Measurements from ENCODE around the gene FES. TPM values are rescaled to one million over a fixed set of nuclear protein-coding genes. Genes with fewer than 3 reads are reported as not detected.

Gene FES
- total RNA-seq, 1 experiment from 2014 or later, result 0.91 TPM

DNA sequence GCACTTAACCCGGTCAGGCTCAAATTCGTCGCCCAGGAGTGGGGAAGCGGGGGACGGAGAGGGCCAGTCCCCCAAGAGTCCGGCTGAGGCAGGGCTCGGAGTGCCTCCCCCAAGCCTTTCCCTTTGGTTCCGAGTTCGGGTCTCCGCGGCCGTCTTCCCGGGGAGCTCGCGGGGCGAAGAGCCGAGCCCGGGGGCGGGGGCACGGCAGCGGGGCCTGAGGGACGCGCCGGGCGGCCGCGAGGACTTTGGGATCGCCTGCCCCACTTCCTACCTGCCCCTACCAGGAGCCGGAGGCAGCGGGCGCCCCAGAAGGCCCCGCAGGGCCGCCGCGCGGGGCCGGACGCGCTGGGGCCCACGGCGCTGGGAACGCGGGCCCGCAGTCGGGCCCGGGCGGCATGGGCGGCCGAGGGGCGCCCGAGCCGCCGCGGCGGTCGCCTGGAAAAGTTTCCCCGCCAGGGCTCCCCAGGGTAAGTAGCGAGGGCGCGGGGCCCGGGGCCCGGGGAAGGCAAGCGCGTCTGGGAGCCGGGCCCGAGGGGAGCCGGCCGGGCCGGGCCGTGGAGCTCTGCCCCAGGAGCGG is 13.1 kb upstream of the FES start:
- intact Hi-C loops (cut with micrococcal nuclease), result loop anchor here (2.0 to 5.0 kb wide), 2 partner anchors 154 to 224 kb away; partner anchors contain the start of gene BLM
- H3K9me3 Mint-ChIP-seq (ENCODE audit: unreplicated experiment), result no peaks in the 10 kb centered on the region

DNA sequence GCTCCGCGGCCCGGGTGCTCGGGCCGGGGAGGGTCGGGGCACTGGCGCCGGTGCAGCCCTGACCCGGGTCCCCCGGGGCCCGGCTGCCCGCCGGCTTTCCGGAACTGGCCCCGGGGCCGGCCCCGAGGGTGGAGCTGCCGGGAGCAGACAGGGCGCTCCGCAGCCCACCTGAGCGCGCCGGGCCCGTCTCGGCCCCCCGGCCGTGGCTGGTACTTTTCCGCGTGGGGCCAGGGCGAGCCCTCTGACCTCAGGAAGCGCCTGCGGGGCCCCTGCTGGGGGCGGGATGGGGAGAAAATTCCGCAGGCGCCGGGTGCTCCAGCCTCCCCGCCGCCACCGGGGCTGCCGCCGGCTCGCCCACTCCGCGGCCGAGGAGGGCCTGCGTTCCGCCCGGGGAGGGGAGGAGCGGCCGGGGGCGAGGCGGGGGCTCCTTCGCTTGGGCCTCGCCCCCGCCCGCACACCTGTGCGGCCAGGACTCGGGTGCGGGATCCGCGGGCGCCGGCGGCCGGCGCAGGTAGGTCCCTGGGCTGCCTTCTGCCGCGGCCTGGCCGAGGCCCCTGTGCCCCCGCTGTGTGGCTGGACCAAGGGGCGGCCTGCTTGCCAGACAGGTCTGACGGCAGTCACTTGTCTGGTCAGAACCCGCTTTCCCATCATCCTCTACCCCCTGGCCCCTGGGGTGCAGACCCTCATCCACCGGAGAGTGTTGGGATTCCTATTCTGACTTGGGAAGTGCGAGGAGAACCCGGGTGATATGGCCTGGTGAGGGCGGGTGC is 12.4 kb upstream of the FES start:
- no TSS peak for BruUV-seq (replicated peaks)
- Mint-ChIP-seq H3K4me1 (ENCODE audit: insufficient read depth, unreplicated experiment) (peaks cover 26% of the 10 kb centered on the region), H3K4me3 (ENCODE audit: unreplicated experiment) (peak overlapping the region; percentile 79), H3K27me3 (ENCODE audit: insufficient read depth, unreplicated experiment) (no peaks in the 10 kb centered on the region), H3K36me3 (ENCODE audit: insufficient read depth, unreplicated experiment) (peaks cover 16% of the 10 kb centered on the region), H3K9me3 (ENCODE audit: unreplicated experiment) (no peaks in the 10 kb centered on the region), H3K27ac (ENCODE audit: low read depth, unreplicated experiment) (peak overlapping the region; percentile 42)
- intact Hi-C loops (cut with micrococcal nuclease), result loop anchor here (2.0 to 5.0 kb wide), 2 partner anchors 155 to 225 kb away; partner anchors contain the start of gene BLM
- peak; percentile 40 for DNase-seq (ENCODE audit: unreplicated experiment)
- TF ChIP-seq, protein P1, sequence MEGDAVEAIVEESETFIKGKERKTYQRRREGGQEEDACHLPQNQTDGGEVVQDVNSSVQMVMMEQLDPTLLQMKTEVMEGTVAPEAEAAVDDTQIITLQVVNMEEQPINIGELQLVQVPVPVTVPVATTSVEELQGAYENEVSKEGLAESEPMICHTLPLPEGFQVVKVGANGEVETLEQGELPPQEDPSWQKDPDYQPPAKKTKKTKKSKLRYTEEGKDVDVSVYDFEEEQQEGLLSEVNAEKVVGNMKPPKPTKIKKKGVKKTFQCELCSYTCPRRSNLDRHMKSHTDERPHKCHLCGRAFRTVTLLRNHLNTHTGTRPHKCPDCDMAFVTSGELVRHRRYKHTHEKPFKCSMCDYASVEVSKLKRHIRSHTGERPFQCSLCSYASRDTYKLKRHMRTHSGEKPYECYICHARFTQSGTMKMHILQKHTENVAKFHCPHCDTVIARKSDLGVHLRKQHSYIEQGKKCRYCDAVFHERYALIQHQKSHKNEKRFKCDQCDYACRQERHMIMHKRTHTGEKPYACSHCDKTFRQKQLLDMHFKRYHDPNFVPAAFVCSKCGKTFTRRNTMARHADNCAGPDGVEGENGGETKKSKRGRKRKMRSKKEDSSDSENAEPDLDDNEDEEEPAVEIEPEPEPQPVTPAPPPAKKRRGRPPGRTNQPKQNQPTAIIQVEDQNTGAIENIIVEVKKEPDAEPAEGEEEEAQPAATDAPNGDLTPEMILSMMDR (IDR thresholded peaks at IDR 0.05; ENCODE audit: unreplicated experiment), result no peak
- ChIA-PET POLR2A (interaction anchor here (0.6 to 2.6 kb wide), 6 partner anchors 31 to 311 kb away, joined by 3 to 29 read pairs (median 10); partner anchors contain the start of genes BLM, HDDC3 and MAN2A2), CTCF (interaction anchor here (0.7 to 1.5 kb wide), 3 partner anchors 14 to 1224 kb away, joined by 4 to 8 read pairs (median 4); no protein-coding TSS in a partner anchor)

More for the DNA sequence above, 13.1 kb upstream of the FES start:
- ChIA-PET CTCF (interaction anchor here (0.6 to 1.5 kb wide), 4 partner anchors 9 to 1224 kb away, joined by 3 to 8 read pairs (median 4); no protein-coding TSS in a partner anchor), POLR2A (interaction anchor here (0.6 to 2.6 kb wide), 11 partner anchors 31 to 438 kb away, joined by 3 to 29 read pairs (median 3); partner anchors contain the start of genes BLM, HDDC3 and MAN2A2)
- Mint-ChIP-seq H3K4me1 (ENCODE audit: insufficient read depth, unreplicated experiment) (peaks cover 33% of the 10 kb centered on the region), H3K36me3 (ENCODE audit: insufficient read depth, unreplicated experiment) (peaks cover 9% of the 10 kb centered on the region), H3K27ac (ENCODE audit: low read depth, unreplicated experiment) (peak overlapping the region; percentile 89), H3K4me3 (ENCODE audit: unreplicated experiment) (peak overlapping the region; percentile 76), H3K27me3 (ENCODE audit: insufficient read depth, unreplicated experiment) (no peaks in the 10 kb centered on the region)
- peak; percentile 41 for DNase-seq (ENCODE audit: unreplicated experiment)
- TF ChIP-seq, protein P1 (IDR thresholded peaks at IDR 0.05; ENCODE audit: unreplicated experiment), result no peak
- BruUV-seq (replicated peaks), result no TSS peak

DNA sequence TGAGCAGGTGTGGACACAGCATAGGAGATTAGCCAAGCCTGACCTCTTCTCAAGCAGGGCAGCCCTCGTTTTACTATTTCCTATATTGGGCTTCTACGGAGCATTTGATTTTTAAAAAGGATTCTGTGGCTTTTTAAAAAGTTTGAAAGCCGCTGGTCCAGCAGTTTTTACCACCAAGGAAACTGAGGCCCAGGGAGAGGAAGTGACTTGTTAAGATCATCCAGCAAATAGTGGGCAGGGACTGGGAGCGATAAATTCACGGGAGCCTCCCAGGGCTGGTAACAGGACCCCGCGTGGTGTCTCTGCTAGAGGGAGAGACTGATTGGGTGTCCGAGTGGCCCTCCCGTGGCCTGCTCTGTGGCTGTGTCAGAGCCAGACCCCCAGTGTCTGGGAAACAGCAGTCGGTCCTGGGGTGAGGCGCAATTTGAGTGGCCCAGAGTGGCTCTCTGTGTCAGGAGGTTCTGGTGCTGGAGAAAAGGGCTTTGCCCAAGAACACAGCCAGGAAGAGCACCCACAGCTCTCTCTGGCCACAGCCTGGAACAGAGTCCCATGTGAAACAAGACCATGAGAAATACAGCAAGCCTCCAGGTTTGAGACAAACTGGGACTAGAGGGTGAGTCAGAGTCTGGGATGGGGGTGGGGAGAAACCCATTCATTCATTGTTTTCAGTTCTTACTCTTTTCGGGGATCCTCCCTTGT is 11.7 kb upstream of the FES start:
- intact Hi-C loops (cut with micrococcal nuclease), result loop anchor here (5.0 kb wide), 1 partner anchor 225 kb away; no protein-coding TSS in a partner anchor
- peak overlapping the region; percentile 79 for H3K4me3 Mint-ChIP-seq (ENCODE audit: unreplicated experiment)
- peaks cover 26% of the 10 kb centered on the region for H3K4me1 Mint-ChIP-seq (ENCODE audit: insufficient read depth, unreplicated experiment)
- H3K27me3 Mint-ChIP-seq (ENCODE audit: insufficient read depth, unreplicated experiment), result no peaks in the 10 kb centered on the region
- TSS peak; percentile 35 for BruUV-seq (replicated peaks)
- TF ChIP-seq, protein P1 (IDR thresholded peaks at IDR 0.05; ENCODE audit: unreplicated experiment), result no peak
- peaks cover 22% of the 10 kb centered on the region for H3K36me3 Mint-ChIP-seq (ENCODE audit: insufficient read depth, unreplicated experiment)
- peak overlapping the region; percentile 42 for H3K27ac Mint-ChIP-seq (ENCODE audit: low read depth, unreplicated experiment)
- no peaks in the 10 kb centered on the region for H3K9me3 Mint-ChIP-seq (ENCODE audit: unreplicated experiment)
- ChIA-PET POLR2A (interaction anchor here (0.5 to 1.5 kb wide), 5 partner anchors 31 to 552 kb away, joined by 3 to 4 read pairs (median 3); no protein-coding TSS in a partner anchor), CTCF (interaction anchor here (0.6 to 2.2 kb wide), 3 partner anchors 13 to 1122 kb away, joined by 3 to 7 read pairs (median 4); partner anchors contain the start of genes HDDC3 and MESP1)
- peak; percentile 86 for DNase-seq (ENCODE audit: unreplicated experiment)
